DOHH2 (cell line): ENCODE measurements around the gene MBTD1.

Experiments used
- CTCF ChIP-seq: fragments of 200-600 bp; sonication (generic); IDR thresholded peaks from one replicate; pipeline ENCODE4 v1.5.1; 2014; ENCODE audit warnings: antibody characterized with exemption, mild to moderate bottlenecking, low read depth, low read length; ENCODE audit not compliant: poor library complexity, severe bottlenecking
- EZH2phosphoT487 ChIP-seq: fragments of 200-600 bp; sonication (generic); IDR thresholded peaks from 2 replicates; pipeline ENCODE4 v1.6.1; 2017; ENCODE audit warnings: borderline replicate concordance, mild to moderate bottlenecking, antibody characterized with exemption, low read length, moderate library complexity, mixed read lengths

- TF ChIP-seq CTCF = no peak
- no peak for TF ChIP-seq EZH2phosphoT487
These were observed 2.4 kb downstream of the MBTD1 start for GRCh38 chr17:51257150-51258081.
